ENCODE results near the gene HGFAC.

- TF ChIP-seq CTCF (IDR thresholded peaks at IDR 0.05) (no peak), GABPA (IDR thresholded peaks at IDR 0.05; ENCODE audit: low read depth) (no peak), EP300 (IDR thresholded peaks at IDR 0.05; ENCODE audit: borderline replicate concordance in 1 of 2, low read depth in 1 of 2, low read length in 1 of 2) (no peak), POLR2AphosphoS5 (IDR thresholded peaks at IDR 0.05; ENCODE audit: low read depth, low read length) (no peak), MAX (IDR thresholded peaks at IDR 0.05; ENCODE audit: low read depth) (no peak), SIN3A (IDR thresholded peaks at IDR 0.05; ENCODE audit: borderline replicate concordance, low read depth, low read length) (no peak), CHD2 (IDR thresholded peaks at IDR 0.05; ENCODE audit: low read length, partially characterized antibody) (no peak), SMC3 (IDR thresholded peaks at IDR 0.05; ENCODE audit: low read depth, low read length) (no peak)
These were observed 15.2 kb upstream of the HGFAC start for GRCh38 chr4:3426465-3427133.
